NB4 (cell line): ENCODE results near the gene ZNF83.

ENCODE experiments used
- CTCF ChIP-seq: IDR thresholded peaks from one replicate; pipeline ENCODE4 v1.5.1; 2012; ENCODE audit warnings: low read depth, low read length
- POLR2A ChIP-seq: IDR thresholded peaks from 2 replicates; pipeline ENCODE4 v1.6.1; 2011; ENCODE audit warnings: mild to moderate bottlenecking; ENCODE audit not compliant: insufficient read length; ENCODE audit errors: extremely low read depth

DNA sequence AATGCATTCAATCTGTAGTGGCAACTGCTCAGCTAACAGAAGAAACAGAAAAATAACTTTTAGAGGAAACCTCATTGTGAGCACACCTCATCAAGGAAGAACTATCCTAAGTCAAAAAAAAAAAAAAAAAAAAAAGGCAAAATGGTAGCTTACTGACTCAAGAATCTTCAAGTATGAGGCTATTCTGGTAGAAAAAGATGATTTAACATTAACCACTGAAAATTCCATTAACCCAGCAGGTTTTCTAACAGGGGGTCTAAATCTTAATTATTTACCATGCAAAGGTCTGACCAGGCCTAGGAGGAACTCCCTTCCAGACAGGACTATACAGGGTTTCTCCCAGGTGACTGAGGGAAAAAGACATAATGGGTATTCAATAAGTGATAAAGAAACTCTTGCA, 28.4 kb upstream of the ZNF83 start:
- no peak for TF ChIP-seq CTCF
- no peak for TF ChIP-seq POLR2A
